Measurements from ENCODE around the gene KIAA1958.

GRCh38 chr9:112680731-112681402 is 194.2 kb downstream of the KIAA1958 start:
- no peak for TF ChIP-seq CTCF (IDR thresholded peaks at IDR 0.05; ENCODE audit: low read depth, low read length, missing input control)
- TF ChIP-seq RAD21 (IDR thresholded peaks at IDR 0.05) = no peak
- TF ChIP-seq MAX (IDR thresholded peaks at IDR 0.05) = no peak
- TF ChIP-seq GABPA (IDR thresholded peaks at IDR 0.05 in 1 of 2, conservative IDR thresholded peaks at IDR 0.05 in 1 of 2) = no peak
- TF ChIP-seq JUND (IDR thresholded peaks at IDR 0.05) = no peak
- no peak for TF ChIP-seq SP1 (IDR thresholded peaks at IDR 0.05)
- TF ChIP-seq YY1 (IDR thresholded peaks at IDR 0.05) = no peak
- no peak for TF ChIP-seq REST (IDR thresholded peaks at IDR 0.05)
- no peak for TF ChIP-seq TAF1 (conservative IDR thresholded peaks at IDR 0.05)

All from liver (tissue), 3 donors.